Natural killer cell (primary cell): ENCODE measurements around the gene NR1I3. TPM values are rescaled to one million over a fixed set of nuclear protein-coding genes. Genes with fewer than 3 reads are reported as not detected.

Source experiments
- ATAC-seq, 3 donors: fragments of 150-1000 bp in 2 of 3; fragments of 200-7000 bp in 1 of 3; cut with Tn5 transposase; 1 replicate in 1 of 3; 2 replicates in 2 of 3; pipeline ENCODE4 v1.10.0; 2021; ENCODE audit warnings: mild to moderate bottlenecking in 2 of 3, moderate library complexity in 2 of 3
- DNase-seq, 2 donors: peaks; one replicate each; pipeline versions ENCODE4 v3.0.0 to v3.0.0-alpha.2; 2013 to 2021; ENCODE audit warnings: mixed read lengths in 1 of 2
- H3K27ac ChIP-seq: one replicate; pipeline ENCODE4 v1.5.1; 2013; ENCODE audit warnings: mild to moderate bottlenecking, low read length
- H3K27me3 ChIP-seq: one replicate; pipeline ENCODE4 v1.6.1; 2013; ENCODE audit warnings: low read length; ENCODE audit not compliant: control insufficient read depth, insufficient read depth
- H3K36me3 ChIP-seq: one replicate; pipeline ENCODE4 v1.6.1; 2013; ENCODE audit warnings: low read length; ENCODE audit not compliant: control insufficient read depth, insufficient read depth
- H3K4me1 ChIP-seq: one replicate; pipeline ENCODE4 v1.6.1; 2013; ENCODE audit warnings: low read length; ENCODE audit not compliant: control insufficient read depth, insufficient read depth
- H3K4me3 ChIP-seq: one replicate; pipeline ENCODE4 v1.5.1; 2013; ENCODE audit warnings: low read length
- H3K9me3 ChIP-seq: one replicate; pipeline ENCODE4 v1.6.1; 2013; ENCODE audit warnings: low read length; ENCODE audit not compliant: control insufficient read depth, insufficient read depth
- H3K27ac Mint-ChIP-seq, 2 donors: one replicate each; pipeline ENCODE4 v1.8.0; 2022; ENCODE audit warnings: mild to moderate bottlenecking in 2 of 2, mixed read lengths in 2 of 2, moderate library complexity in 1 of 2
- H3K27me3 Mint-ChIP-seq, 2 donors: one replicate each; pipeline ENCODE4 v1.8.0; 2022; ENCODE audit warnings: low read depth in 2 of 2, mixed read lengths in 2 of 2
- H3K36me3 Mint-ChIP-seq: one replicate; pipeline ENCODE4 v1.8.0; 2022; ENCODE audit warnings: mixed read lengths
- H3K4me1 Mint-ChIP-seq, 2 donors: one replicate each; pipeline ENCODE4 v1.8.0; 2022; ENCODE audit warnings: mixed read lengths in 2 of 2
- H3K4me3 Mint-ChIP-seq: one replicate; pipeline ENCODE4 v1.8.0; 2022; ENCODE audit warnings: mild to moderate bottlenecking, moderate library complexity, mixed read lengths
- H3K9me3 Mint-ChIP-seq, 2 donors: one replicate each; pipeline ENCODE4 v1.8.0; 2022; ENCODE audit warnings: mixed read lengths in 2 of 2
- CTCF ChIP-seq: fragments of 200-600 bp; IDR thresholded peaks from one replicate; pipeline ENCODE4 v1.8.0; 2022; ENCODE audit warnings: antibody characterized with exemption
- WGBS: methylation state at CpG from one replicate; pipeline ENCODE4 v1.1.7; 2013; ENCODE audit warnings: missing lambda C conversion rate; ENCODE audit not compliant: insufficient coverage; 5-methylcytosine and 5-hydroxymethylcytosine counted together
- intact Hi-C: fragments of 100-400 bp; cut with micrococcal nuclease; formaldehyde crosslinking; loops from one replicate; pipeline ENCODE4 v1.14.2; 2022
- total RNA-seq, 4 donors: library from RNA; stranded (reverse); fragments of 120-200 nt in 1 of 4; gene quantifications; one replicate each; pipeline versions ENCODE4 v1.2.3 to v1.2.4, GENCODE V29; 2013 to 2022

Gene NR1I3
- total RNA-seq, 3 donors from 2014 or later (not counting 1 experiment from before 2014, with no cell fraction given): not detected

GRCh38 chr1:161223805-161224694 lies 14.0 kb downstream of the NR1I3 start:
- Histone ChIP-seq H3K27ac (no peak overlapping the region), H3K4me3 (no peak overlapping the region), H3K9me3 (no peaks in the 10 kb centered on the region), H3K27me3 (no peaks in the 10 kb centered on the region), H3K36me3 (peaks cover 20% of the 10 kb centered on the region), H3K4me1 (peaks cover 35% of the 10 kb centered on the region)
- no peaks in the 10 kb centered on the region for H3K27me3 Mint-ChIP-seq
- intact Hi-C loops: no loop called here
- H3K27ac Mint-ChIP-seq: peak overlapping the region; percentile 72 to 99
- ATAC-seq (no peak), DNase-seq (no peak)
- peaks cover 49 to 68% of the 10 kb centered on the region in 2 donors for H3K4me1 Mint-ChIP-seq
- no peaks in the 10 kb centered on the region for H3K9me3 Mint-ChIP-seq
- no peaks in the 10 kb centered on the region for H3K36me3 Mint-ChIP-seq
- 98% methylated on average over 6 of the region's 7 CpGs for WGBS
- H3K4me3 Mint-ChIP-seq: no peak overlapping the region
- no peak for TF ChIP-seq CTCF

DNA sequence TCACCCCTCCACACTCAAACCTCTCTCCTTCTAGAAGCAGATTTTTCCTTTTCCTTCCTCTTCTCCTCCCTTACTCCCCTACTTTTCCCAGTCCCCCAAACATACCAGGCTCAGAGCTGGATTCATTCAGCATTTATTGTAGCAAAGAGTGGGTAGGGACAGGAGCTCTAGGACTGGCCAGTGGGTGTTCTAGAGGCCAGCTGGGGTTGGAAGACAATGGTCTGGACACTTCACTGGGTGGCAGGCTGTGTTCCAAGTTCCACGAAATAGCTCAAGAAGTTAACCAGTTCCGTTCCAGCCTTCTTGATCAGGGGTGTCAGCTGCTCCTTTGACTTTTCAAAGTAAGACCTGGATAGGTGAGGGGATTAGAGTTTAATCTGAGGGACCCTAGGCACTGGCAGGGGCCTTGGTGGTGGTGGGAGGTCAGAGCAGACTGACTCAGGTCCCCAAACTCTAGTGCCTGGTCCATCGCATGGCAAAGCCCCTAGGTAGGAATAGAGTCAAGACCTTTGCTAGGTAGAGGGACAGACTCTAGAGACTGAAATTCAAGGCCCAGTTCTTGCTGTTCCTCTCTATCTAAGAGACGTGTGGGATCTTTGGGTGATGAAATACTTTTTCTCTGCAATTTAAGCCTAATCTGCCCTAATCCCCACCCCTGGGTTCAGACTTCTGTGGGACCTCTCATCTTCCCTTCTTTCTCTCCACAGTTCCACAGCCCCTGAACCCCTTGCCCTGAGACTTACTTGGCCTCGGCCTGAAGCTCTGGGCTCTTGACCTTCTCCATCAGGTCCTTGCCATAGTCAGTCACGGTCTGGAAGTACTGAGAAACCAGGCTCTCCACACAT lies 15.6 kb downstream of the NR1I3 start:
- Histone ChIP-seq H3K27ac (no peak overlapping the region), H3K4me1 (peaks cover 43% of the 10 kb centered on the region), H3K4me3 (no peak overlapping the region), H3K9me3 (no peaks in the 10 kb centered on the region), H3K36me3 (peaks cover 21% of the 10 kb centered on the region), H3K27me3 (no peaks in the 10 kb centered on the region)
- ATAC-seq (no peak), DNase-seq (no peak)
- H3K9me3 Mint-ChIP-seq: no peaks in the 10 kb centered on the region
- peak overlapping the region; percentile 72 to 99 for H3K27ac Mint-ChIP-seq
- TF ChIP-seq CTCF: no peak
- no peaks in the 10 kb centered on the region for H3K27me3 Mint-ChIP-seq
- peak overlapping the region; percentile 17 for H3K4me3 Mint-ChIP-seq
- no peaks in the 10 kb centered on the region for H3K36me3 Mint-ChIP-seq
- peaks cover 59 to 77% of the 10 kb centered on the region in 2 donors for H3K4me1 Mint-ChIP-seq
- intact Hi-C loops: no loop called here
- WGBS: 92% methylated on average over 6 of the region's 6 CpGs

DNA sequence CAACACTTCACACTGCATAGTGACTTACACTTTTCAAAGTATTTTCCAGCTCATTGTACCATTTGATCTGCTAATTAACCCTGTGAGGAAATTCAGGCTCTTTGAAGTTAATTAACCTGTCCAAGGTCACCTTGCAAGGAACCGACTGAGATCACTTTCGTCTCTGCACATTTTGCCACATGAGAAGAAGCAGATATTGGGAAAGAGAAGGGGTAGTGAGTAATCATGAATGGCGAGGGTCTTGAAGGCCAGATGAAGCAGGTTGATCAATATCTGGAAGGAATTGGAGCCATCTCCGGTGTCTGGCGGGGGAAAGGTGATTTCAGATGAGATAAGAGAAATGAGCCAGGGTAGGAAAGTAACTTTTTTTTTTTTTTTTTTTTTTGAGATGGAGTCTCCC lies 18.0 kb downstream of the NR1I3 start:
- H3K4me1 Mint-ChIP-seq: peaks cover 55 to 69% of the 10 kb centered on the region in 2 donors
- no peak for TF ChIP-seq CTCF
- H3K4me3 Mint-ChIP-seq: no peak overlapping the region
- H3K27me3 Mint-ChIP-seq: no peaks in the 10 kb centered on the region
- DNase-seq: no peak
- Histone ChIP-seq H3K9me3 (no peaks in the 10 kb centered on the region), H3K36me3 (peaks cover 21% of the 10 kb centered on the region), H3K4me3 (no peak overlapping the region), H3K27ac (no peak overlapping the region), H3K27me3 (no peaks in the 10 kb centered on the region), H3K4me1 (peaks cover 24% of the 10 kb centered on the region)
- intact Hi-C loops: no loop called here
- peak overlapping the region; percentile 96 to 99 for H3K27ac Mint-ChIP-seq
- H3K9me3 Mint-ChIP-seq: no peaks in the 10 kb centered on the region
- 89% methylated on average over 5 of the region's 5 CpGs for WGBS
- no peak for ATAC-seq
- no peaks in the 10 kb centered on the region for H3K36me3 Mint-ChIP-seq
